HepG2 (cell line): ENCODE results near the gene TPX2. TPM values are rescaled to one million over a fixed set of nuclear protein-coding genes. Genes with fewer than 3 reads are reported as not detected.
A peak's percentile ranks its signal among the peaks of the same experiment; 100 is the strongest.

Source experiments
- BCL3 ChIP-seq: sonication (generic); formaldehyde crosslinking; IDR thresholded peaks from 2 replicates; pipeline ENCODE4 v1.5.1; 2020; ENCODE audit warnings: mild to moderate bottlenecking, missing genetic modification reagents, moderate library complexity
- BRCA1 ChIP-seq: sonication (generic); formaldehyde crosslinking; IDR thresholded peaks from 2 replicates; pipeline ENCODE4 v1.4.0; 2020; ENCODE audit warnings: missing genetic modification reagents
- FOXC1 ChIP-seq: sonication (generic); formaldehyde crosslinking; IDR thresholded peaks from 2 replicates; pipeline ENCODE4 v1.8.0; 2022; ENCODE audit warnings: mild to moderate bottlenecking, missing genetic modification reagents, borderline replicate concordance
- GABPA ChIP-seq, 2 experiments: IDR thresholded peaks; 2 replicates each; pipeline ENCODE4 v1.6.1; 2011 to 2016; ENCODE audit warnings: low read depth in 2 of 2, low read length in 1 of 2, missing biosample characterization in 1 of 2, missing genetic modification characterization in 1 of 2
- GFI1 ChIP-seq: sonication (generic); formaldehyde crosslinking; IDR thresholded peaks from 2 replicates; pipeline ENCODE4 v1.5.0; 2020; ENCODE audit warnings: missing genetic modification reagents, mild to moderate bottlenecking, borderline replicate concordance
- HMG20B ChIP-seq: conservative IDR thresholded peaks from 2 replicates; pipeline ENCODE4 v1.6.1; 2016; ENCODE audit warnings: missing genetic modification reagents, missing compliant biosample characterization
- IRF2 ChIP-seq: IDR thresholded peaks from 2 replicates; pipeline ENCODE4 v1.6.1; 2018; ENCODE audit warnings: missing genetic modification reagents, missing compliant biosample characterization
- KDM1A ChIP-seq: IDR thresholded peaks from 2 replicates; pipeline ENCODE4 v1.6.1; 2016; ENCODE audit warnings: missing compliant biosample characterization
- KDM5B ChIP-seq: sonication (generic); formaldehyde crosslinking; IDR thresholded peaks from 2 replicates; pipeline ENCODE4 v1.4.0; 2020; ENCODE audit warnings: missing genetic modification reagents, mild to moderate bottlenecking, borderline replicate concordance
- KLF9 ChIP-seq: IDR thresholded peaks from 2 replicates; pipeline ENCODE4 v1.6.1; 2016; ENCODE audit warnings: low read depth
- NFIC ChIP-seq: IDR thresholded peaks from 2 replicates; pipeline ENCODE4 v1.6.1; 2012; ENCODE audit warnings: mild to moderate bottlenecking, low read length, inconsistent platforms
- SALL2 ChIP-seq: sonication (generic); formaldehyde crosslinking; IDR thresholded peaks from 2 replicates; pipeline ENCODE4 v1.8.1; 2023; ENCODE audit warnings: mild to moderate bottlenecking, missing genetic modification reagents, inconsistent platforms
- SNAI1 ChIP-seq: sonication (generic); formaldehyde crosslinking; IDR thresholded peaks from 2 replicates; pipeline ENCODE4 v1.5.0; 2020; ENCODE audit warnings: mild to moderate bottlenecking, missing genetic modification reagents, borderline replicate concordance
- SOX6 ChIP-seq, 2 experiments: fragments of 450-650 bp in 1 of 2; sonication (generic) in 1 of 2; formaldehyde crosslinking in 1 of 2; IDR thresholded peaks; 2 replicates each; pipeline versions ENCODE4 v1.4.0 to v1.6.1; 2017 to 2020; ENCODE audit warnings: antibody characterized with exemption in 1 of 2, mild to moderate bottlenecking in 1 of 2, missing genetic modification reagents in 1 of 2
- THAP8 ChIP-seq: sonication (generic); formaldehyde crosslinking; IDR thresholded peaks from 2 replicates; pipeline ENCODE4 v1.5.1; 2020; ENCODE audit warnings: missing genetic modification reagents, mild to moderate bottlenecking, borderline replicate concordance
- TRAFD1 ChIP-seq: sonication (generic); formaldehyde crosslinking; IDR thresholded peaks from 2 replicates; pipeline ENCODE4 v1.5.1; 2020; ENCODE audit warnings: missing genetic modification reagents, mild to moderate bottlenecking, borderline replicate concordance
- XBP1 ChIP-seq: sonication (generic); formaldehyde crosslinking; IDR thresholded peaks from 2 replicates; pipeline ENCODE4 v1.5.0; 2020; ENCODE audit warnings: missing genetic modification reagents
- ZNF101 ChIP-seq: sonication (generic); formaldehyde crosslinking; IDR thresholded peaks from 2 replicates; pipeline ENCODE4 v1.4.0; 2020; ENCODE audit warnings: mild to moderate bottlenecking, low read depth, missing genetic modification reagents, borderline replicate concordance
- ZNF251 ChIP-seq: sonication (generic); formaldehyde crosslinking; IDR thresholded peaks from 2 replicates; pipeline ENCODE4 v1.9.0; 2021; ENCODE audit warnings: mild to moderate bottlenecking, missing genetic modification reagents
- ZNF3 ChIP-seq: IDR thresholded peaks from 2 replicates; pipeline ENCODE4 v1.7.0; 2017; ENCODE audit warnings: inconsistent platforms
- ZNF317 ChIP-seq: sonication (generic); formaldehyde crosslinking; IDR thresholded peaks from 2 replicates; pipeline ENCODE4 v1.5.0; 2020; ENCODE audit warnings: mild to moderate bottlenecking, missing genetic modification reagents
- ZNF333 ChIP-seq: sonication (generic); formaldehyde crosslinking; IDR thresholded peaks from 2 replicates; pipeline ENCODE4 v1.4.0; 2020; ENCODE audit warnings: mild to moderate bottlenecking, missing genetic modification reagents, borderline replicate concordance
- ZNF33A ChIP-seq: sonication (generic); formaldehyde crosslinking; IDR thresholded peaks from 2 replicates; pipeline ENCODE4 v1.5.1; 2020; ENCODE audit warnings: missing genetic modification reagents, mild to moderate bottlenecking, moderate library complexity, borderline replicate concordance
- ZNF484 ChIP-seq: sonication (generic); formaldehyde crosslinking; IDR thresholded peaks from 2 replicates; pipeline ENCODE4 v1.5.1; 2020; ENCODE audit warnings: mild to moderate bottlenecking, low read depth, missing genetic modification reagents, borderline replicate concordance
- ZNF619 ChIP-seq: sonication (generic); formaldehyde crosslinking; IDR thresholded peaks from 2 replicates; pipeline ENCODE4 v1.4.0; 2020; ENCODE audit warnings: mild to moderate bottlenecking, missing genetic modification reagents
- ZNF674 ChIP-seq: sonication (generic); formaldehyde crosslinking; IDR thresholded peaks from 2 replicates; pipeline ENCODE4 v1.5.0; 2020; ENCODE audit warnings: low read depth, mild to moderate bottlenecking, missing genetic modification reagents
- ZNF776 ChIP-seq: sonication (generic); formaldehyde crosslinking; IDR thresholded peaks from 2 replicates; pipeline ENCODE4 v1.4.0; 2020; ENCODE audit warnings: mild to moderate bottlenecking, missing genetic modification reagents
- ZNF850 ChIP-seq: sonication (generic); formaldehyde crosslinking; conservative IDR thresholded peaks from 2 replicates; pipeline ENCODE4 v1.9.0; 2021; ENCODE audit warnings: mild to moderate bottlenecking, missing genetic modification reagents
- ZNF883 ChIP-seq: sonication (generic); formaldehyde crosslinking; IDR thresholded peaks from 2 replicates; pipeline ENCODE4 v1.5.1; 2020; ENCODE audit warnings: mild to moderate bottlenecking, missing genetic modification reagents; ENCODE audit errors: not compliant biosample characterization
- ZSCAN12 ChIP-seq: sonication (generic); formaldehyde crosslinking; IDR thresholded peaks from 2 replicates; pipeline ENCODE4 v1.9.0; 2021; ENCODE audit warnings: mild to moderate bottlenecking, missing genetic modification reagents
- polyA plus RNA-seq, 8 experiments: library from polyadenylated mRNA; depleted of rRNA in 3 of 8; stranded (reverse) in 7 of 8; unstranded in 1 of 8; fragments of >200 nt; fragmentation: Illumina TruSeq in 4 of 8; extraction: Trizol in 4 of 8; gene quantifications; 2 replicates each; pipeline versions ENCODE4 v1.2.1 to v1.2.3, GENCODE V29; 2011 to 2016; ENCODE audit warnings: low read depth in 4 of 8, missing spikeins in 1 of 8, mixed read lengths in 1 of 8; ENCODE audit not compliant: insufficient read depth in 1 of 8
- total RNA-seq, 5 experiments: library from RNA; depleted of rRNA; stranded (reverse); fragments of >200 nt; fragmentation: Illumina TruSeq; extraction: Trizol; gene quantifications; 2 replicates each; pipeline ENCODE4 v1.2.3, GENCODE V29; 2016; ENCODE audit warnings: low read depth in 1 of 5

TPX2 gene
- total and polyA plus RNA-seq, 2 of the 13 experiments (the other 11 are each of a cell fraction or from before 2014, with no cell fraction given), result 34.3 to 124 TPM

GRCh38 chr20:31739550-31739977, 474 bp downstream of the TPX2 start (continued):
- TF ChIP-seq SALL2 (CRISPR knock-in tag), result no peak
- TF ChIP-seq ZNF33A, result no peak
- TF ChIP-seq ZNF101 (CRISPR knock-in tag), result no peak
- TF ChIP-seq THAP8, result no peak
- TF ChIP-seq KDM1A (CRISPR knock-in tag), result no peak
- TF ChIP-seq FOXC1, result no peak
- no peak for TF ChIP-seq HMG20B
- no peak for TF ChIP-seq GABPA (IDR thresholded peaks at IDR 0.05; ENCODE audit: low read depth, low read length)
- no peak for TF ChIP-seq GABPA (CRISPR knock-in tag; IDR thresholded peaks at IDR 0.05; ENCODE audit: low read depth)
- 0 out of 2 replicates have a peak, but pooled peaks have one; percentile 25 for TF ChIP-seq SNAI1 (CRISPR knock-in tag)
- TF ChIP-seq TRAFD1 (CRISPR knock-in tag), result no peak
- peak; percentile 70 for TF ChIP-seq ZNF317 (CRISPR knock-in tag)
- TF ChIP-seq KDM5B (CRISPR knock-in tag), result peak; percentile 9; the same call in 1 of the 2 replicates
- TF ChIP-seq ZNF776 (CRISPR knock-in tag), result no peak; the same call in 1 of the 2 replicates
- no peak for TF ChIP-seq XBP1 (CRISPR knock-in tag)
- TF ChIP-seq NFIC, result no peak; the same call in 1 of the 2 replicates
- no peak for TF ChIP-seq BCL3
- no peak; the same call in 1 of the 2 replicates for TF ChIP-seq ZNF674
- TF ChIP-seq ZNF484 (CRISPR knock-in tag), result no peak
- no peak for TF ChIP-seq ZNF251 (CRISPR knock-in tag)
- peak; percentile 87; the same call in 1 of the 2 replicates for TF ChIP-seq ZNF333 (CRISPR knock-in tag)
- TF ChIP-seq ZNF883 (CRISPR knock-in tag), result peak; percentile 9
- no peak for TF ChIP-seq IRF2 (CRISPR knock-in tag)
- TF ChIP-seq SOX6 (IDR thresholded peaks at IDR 0.05), result no peak
- TF ChIP-seq SOX6 (CRISPR knock-in tag; IDR thresholded peaks at IDR 0.05), result peak; percentile 21; the same call in 1 of the 2 replicates
- no peak for TF ChIP-seq ZNF850
- no peak for TF ChIP-seq BRCA1 (CRISPR knock-in tag)
- no peak for TF ChIP-seq ZNF619 (CRISPR knock-in tag)
- no peak for TF ChIP-seq ZNF3 (CRISPR knock-in tag)
- no peak for TF ChIP-seq KLF9
- no peak for TF ChIP-seq ZSCAN12 (CRISPR knock-in tag)
- TF ChIP-seq GFI1 (CRISPR knock-in tag), result 0 out of 2 replicates have a peak, but pooled peaks have one; percentile 28
